GM23338 (cell line): Measurements from ENCODE around the gene DIP2C.

Experiments
- CREB1 ChIP-seq: fragments of 250-450 bp; sonication (Bioruptor Pico); IDR thresholded peaks from 2 replicates; pipeline ENCODE4 v1.5.0; 2020; ENCODE audit warnings: low read depth, mild to moderate bottlenecking, moderate library complexity
- CTCF ChIP-seq, 2 experiments: fragments of 200-600 bp in 1 of 2; sonication (generic) in 1 of 2; conservative IDR thresholded peaks; 2 replicates each; pipeline versions ENCODE4 v1.5.1 to v1.6.1; 2016 to 2017; ENCODE audit warnings: antibody characterized with exemption in 2 of 2, low read depth in 2 of 2, mild to moderate bottlenecking in 2 of 2, moderate library complexity in 1 of 2
- EZH2 ChIP-seq: fragments of 200-600 bp; sonication (generic); IDR thresholded peaks from one replicate; pipeline ENCODE4 v1.8.0; 2017; ENCODE audit warnings: antibody characterized with exemption, mild to moderate bottlenecking, low read depth; ENCODE audit not compliant: unreplicated experiment
- EZH2phosphoT487 ChIP-seq: fragments of 200-600 bp; sonication (generic); IDR thresholded peaks from one replicate; pipeline ENCODE4 v1.8.1; 2018; ENCODE audit warnings: antibody characterized with exemption; ENCODE audit not compliant: unreplicated experiment

- TF ChIP-seq EZH2 (no peak), CTCF (conservative IDR thresholded peaks at IDR 0.05; ENCODE audit: low read depth in 2 of 2) (no peak), CREB1 (CRISPR knock-in tag) (no peak), EZH2phosphoT487 (no peak)
Observed at GRCh38 chr10:591646-592045, 97.8 kb downstream of the DIP2C start.
